K562 (cell line): ENCODE data around the gene FAM228A. TPM values are rescaled to one million over a fixed set of nuclear protein-coding genes. Genes with fewer than 3 reads are reported as not detected.

ENCODE experiments used
- ATAC-seq: fragments of 200-7000 bp; cut with Tn5 transposase; 3 replicates; pipeline ENCODE4 v1.9.1; 2020; ENCODE audit warnings: moderate library complexity
- BruUV-seq: library from RNA; stranded (reverse); fragments of 400-500 nt; replicated peaks from 2 replicates; lab custom pipeline; 2021; lab: Mats Ljungman, UMichigan
- CTCF ChIA-PET: fragments of 300-600 bp; formaldehyde crosslinking; extraction: SDS; loops from one replicate; lab custom pipeline; 2021; ENCODE audit warnings: low intra/inter-chr PET ratio; lab: Yijun Ruan, JAX
- POLR2A ChIA-PET: fragments of 300-600, 350-650 bp; sonication (Branson Sonifier 250); formaldehyde crosslinking; extraction: SDS; loops from one replicate; lab custom pipeline; 2021; ENCODE audit warnings: antibody characterized with exemption, inconsistent platforms; lab: Yijun Ruan, JAX
- DNase-seq, 4 experiments: peaks; one replicate each; pipeline versions ENCODE4 v3.0.0 to v3.0.0-alpha.2; 2011 to 2018; ENCODE audit warnings: low spot score in 3 of 4, mixed read lengths in 3 of 4; ENCODE audit errors: extremely low read depth in 1 of 4
- FAIRE-seq: peaks from 2 replicates; lab custom pipeline; 2011; peaks lifted over from hg19 to GRCh38; lab: Jason Lieb, UNC
- H2AFZ ChIP-seq: 2 replicates; pipeline ENCODE4 v1.6.0; 2011; ENCODE audit warnings: low read depth, low read length, control low read depth, inconsistent platforms
- H3K27ac ChIP-seq: fragments of 200-600 bp; 3 replicates; pipeline ENCODE4 v1.8.0; 2011; ENCODE audit warnings: low read depth, mild to moderate bottlenecking, control low read depth, inconsistent platforms, low read length, moderate library complexity, mixed read lengths; ENCODE audit errors: extremely low read depth
- H3K27me3 ChIP-seq, 2 experiments: fragments of 300-600 bp in 1 of 2; 2 replicates in 1 of 2; 3 replicates in 1 of 2; pipeline versions ENCODE4 v1.6.0 to v1.8.0; 2011; ENCODE audit warnings: inconsistent platforms in 2 of 2, low read length in 2 of 2, mild to moderate bottlenecking in 1 of 2, mixed read lengths in 1 of 2, moderate library complexity in 1 of 2; ENCODE audit not compliant: control insufficient read depth in 2 of 2, insufficient read depth in 2 of 2
- H3K36me3 ChIP-seq: fragments of 300-600 bp; 3 replicates; pipeline ENCODE4 v1.8.0; 2011; ENCODE audit warnings: mild to moderate bottlenecking, low read length, inconsistent platforms; ENCODE audit not compliant: control insufficient read depth, insufficient read depth
- H3K4me1 ChIP-seq, 2 experiments: fragments of 200-600 bp in 1 of 2; replicated peaks in 1 of 2; 2 replicates in 1 of 2; 3 replicates in 1 of 2; pipeline versions ENCODE4 v1.5.1 to v1.8.0; 2011; ENCODE audit warnings: inconsistent platforms in 2 of 2, low read length in 2 of 2, mild to moderate bottlenecking in 1 of 2, mixed read lengths in 1 of 2, moderate library complexity in 1 of 2; ENCODE audit not compliant: control insufficient read depth in 2 of 2, insufficient read depth in 2 of 2
- H3K4me2 ChIP-seq: 2 replicates; pipeline ENCODE4 v1.6.1; 2011; ENCODE audit warnings: low read length, control low read depth, inconsistent platforms, mixed read lengths; ENCODE audit not compliant: insufficient read depth
- H3K4me3 ChIP-seq: fragments of 200-600 bp; sonication (generic), shearing (Covaris generic); 2 replicates; pipeline ENCODE4 v1.5.1; 2016; ENCODE audit warnings: control low read depth, inconsistent platforms
- H3K79me2 ChIP-seq: fragments of 200-600 bp; 3 replicates; pipeline ENCODE4 v1.8.0; 2011; ENCODE audit warnings: low read length, inconsistent platforms; ENCODE audit not compliant: control insufficient read depth, insufficient read depth
- H3K9ac ChIP-seq, 2 experiments: 2 replicates each; pipeline versions ENCODE4 v1.6.0 to v1.6.1; 2011; ENCODE audit warnings: low read depth in 2 of 2, low read length in 2 of 2, control low read depth in 1 of 2, inconsistent platforms in 1 of 2, mild to moderate bottlenecking in 1 of 2, mixed read lengths in 1 of 2; ENCODE audit not compliant: insufficient read depth in 1 of 2
- H3K9me1 ChIP-seq: one replicate; pipeline ENCODE4 v1.6.0; 2011; ENCODE audit warnings: inconsistent platforms, mild to moderate bottlenecking, low read length, moderate library complexity; ENCODE audit not compliant: control insufficient read depth, insufficient read depth
- H3K9me3 ChIP-seq: replicated peaks from 2 replicates; pipeline ENCODE4 v1.5.1; 2011; ENCODE audit warnings: low read depth, low read length, inconsistent platforms; ENCODE audit not compliant: control insufficient read depth, insufficient read depth
- H4K20me1 ChIP-seq: replicated peaks from 2 replicates; pipeline ENCODE4 v1.6.1; 2011; ENCODE audit warnings: low read length, inconsistent platforms, mixed read lengths; ENCODE audit not compliant: control insufficient read depth, insufficient read depth
- ARID3A ChIP-seq: IDR thresholded peaks from 2 replicates; pipeline ENCODE4 v1.6.1; 2012; ENCODE audit warnings: low read depth, low read length, improper control_type of control experiment, borderline replicate concordance
- CEBPZ ChIP-seq: fragments of 150-350 bp; IDR thresholded peaks from 2 replicates; pipeline ENCODE4 v1.6.1; 2014; ENCODE audit warnings: low read depth, mild to moderate bottlenecking, low read length, borderline replicate concordance
- CHCHD3 ChIP-seq: fragments of 250-450 bp; sonication (Bioruptor Pico); IDR thresholded peaks from 2 replicates; pipeline ENCODE4 v2.1.2; 2022; ENCODE audit warnings: mild to moderate bottlenecking
- ETV1 ChIP-seq: fragments of 450-650 bp; conservative IDR thresholded peaks from 2 replicates; pipeline ENCODE4 v1.6.1; 2016; ENCODE audit warnings: missing genetic modification characterization, control low read depth, low read depth, missing compliant biosample characterization
- ETV5 ChIP-seq: sonication (generic); formaldehyde crosslinking; IDR thresholded peaks from 2 replicates; pipeline ENCODE4 v1.4.0; 2020; ENCODE audit warnings: low read depth, mild to moderate bottlenecking, missing genetic modification reagents
- HDAC3 ChIP-seq: fragments of 450-650 bp; IDR thresholded peaks from 2 replicates; pipeline ENCODE4 v1.6.1; 2018; ENCODE audit warnings: borderline replicate concordance, mild to moderate bottlenecking, moderate library complexity; ENCODE audit not compliant: partially characterized antibody
- NFXL1 ChIP-seq: fragments of 450-650 bp; formaldehyde crosslinking; IDR thresholded peaks from 2 replicates; pipeline ENCODE4 v1.4.0; 2021; ENCODE audit warnings: mild to moderate bottlenecking
- ZC3H11A ChIP-seq: IDR thresholded peaks from 2 replicates; pipeline ENCODE4 v1.6.1; 2012; ENCODE audit warnings: low read depth, low read length, improper control_type of control experiment
- ZC3H8 ChIP-seq: fragments of 450-650 bp; IDR thresholded peaks from 2 replicates; pipeline ENCODE4 v1.6.1; 2017
- ZNF668 ChIP-seq: fragments of 250-450 bp; sonication (Bioruptor Pico); IDR thresholded peaks from 2 replicates; pipeline ENCODE4 v1.8.0; 2022; ENCODE audit warnings: mild to moderate bottlenecking, inconsistent platforms
- WGBS: fragments of 100-300 bp; shearing (Covaris generic); methylation state at CpG from one replicate; pipeline ENCODE4 v1.1.6; 2016; ENCODE audit warnings: low coverage, mixed read lengths; ENCODE audit not compliant: insufficient coverage; ENCODE audit errors: missing lambda C conversion rate; 5-methylcytosine and 5-hydroxymethylcytosine counted together
- in situ Hi-C: fragments of 300-500 bp; cut with MboI; formaldehyde crosslinking; loops from 4 replicates; pipeline ENCODE4 v1.15.0; 2018; ENCODE audit warnings: inconsistent platforms, mixed read lengths
- intact Hi-C: fragments of 100-400 bp; cut with micrococcal nuclease; formaldehyde crosslinking; loops from 2 replicates; pipeline ENCODE4 v1.14.2; 2022
- polyA plus RNA-seq, 8 experiments: library from polyadenylated mRNA; depleted of rRNA in 4 of 8; stranded (reverse) in 5 of 8; unstranded in 3 of 8; fragments of >200 nt; fragmentation: Nextera tagmentation in 2 of 8; fragmentation: Illumina TruSeq in 1 of 8; extraction: Ambion mirVana in 2 of 8; extraction: Trizol in 1 of 8; gene quantifications; 2 replicates each; pipeline versions ENCODE4 v1.2.1 to v1.2.3, GENCODE V29; 2011 to 2014; ENCODE audit warnings: inconsistent platforms in 1 of 8, missing spikeins in 1 of 8
- total RNA-seq, 7 experiments: library from RNA; depleted of rRNA in 6 of 7; stranded (reverse); fragments of >200 nt in 6 of 7; fragmentation: Illumina TruSeq in 2 of 7; extraction: Trizol in 2 of 7; gene quantifications; 2 replicates each; pipeline versions ENCODE4 v1.2.1 to v1.2.3, GENCODE V29; 2011 to 2021; ENCODE audit warnings: low replicate concordance in 1 of 7

The FAM228A gene
- total and polyA plus RNA-seq, 9 of the 15 experiments (the other 6 are each of a cell fraction or from before 2014, with no cell fraction given): not detected

- ChIA-PET CTCF (interaction anchor here (0.6 kb wide), 1 partner anchor 1048 kb away, joined by 3 read pairs; no protein-coding TSS in a partner anchor), POLR2A (no interaction called here)
- TF ChIP-seq CHCHD3 (no peak), HDAC3 (no peak), ETV5 (no peak), ETV1 (tag) (no peak), ZNF668 (CRISPR knock-in tag) (no peak), ZC3H11A (no peak), ZC3H8 (no peak), CEBPZ (no peak), ARID3A (no peak), NFXL1 (no peak)
Observed at GRCh38 chr2:24210723-24211122, 35.9 kb downstream of the FAM228A start.

More at GRCh38 chr2:24210723-24211122, 35.9 kb downstream of the FAM228A start:
- Histone ChIP-seq H3K4me2 (no peak overlapping the region), H3K27me3 (no peaks in the 10 kb centered on the region), H3K4me3 (no peak overlapping the region), H3K9me3 (no peaks in the 10 kb centered on the region), H4K20me1 (no peaks in the 10 kb centered on the region), H2AFZ (no peak overlapping the region), H3K27ac (no peak overlapping the region), H3K9me1 (no peaks in the 10 kb centered on the region), H3K9ac (peak overlapping the region in 1 of 2 experiments; percentile 13; a peak in 1 of 4 replicates), H3K36me3 (no peaks in the 10 kb centered on the region), H3K79me2 (no peaks in the 10 kb centered on the region), H3K4me1 (peaks cover 0 to 3% of the 10 kb centered on the region in 2 experiments; a peak in 1 of 5 replicates)
- no peak for FAIRE-seq
- no peak for ATAC-seq
- WGBS: 74% methylated on average over 18 of the region's 21 CpGs
- BruUV-seq: no TSS peak
- no peak for DNase-seq
- in situ Hi-C loops (no loop called here), intact Hi-C loops (no loop called here)
